Hepatocyte (in vitro differentiated cells): ENCODE results near the gene TENM4.

Source experiments
- CTCF ChIP-seq: fragments of 200-600 bp; sonication (generic); IDR thresholded peaks from 2 replicates; pipeline ENCODE4 v1.5.1; 2016; ENCODE audit warnings: antibody characterized with exemption, mild to moderate bottlenecking; ENCODE audit not compliant: poor library complexity
- EZH2 ChIP-seq: fragments of 200-600 bp; sonication (generic); IDR thresholded peaks from 2 replicates; pipeline ENCODE4 v1.6.1; 2016; ENCODE audit warnings: antibody characterized with exemption, mild to moderate bottlenecking, borderline replicate concordance
- EZH2phosphoT487 ChIP-seq: fragments of 200-600 bp; sonication (generic); IDR thresholded peaks from one replicate; pipeline ENCODE4 v1.6.1; 2018; ENCODE audit warnings: antibody characterized with exemption, mild to moderate bottlenecking, low read depth, moderate library complexity; ENCODE audit not compliant: unreplicated experiment, severe bottlenecking

- TF ChIP-seq CTCF (no peak), EZH2phosphoT487 (no peak), EZH2 (no peak)
Observed at GRCh38 chr11:78669249-78669648, 771.6 kb downstream of the TENM4 start.
